ENCODE measurements around the gene GPR15LG.

GRCh38 chr10:84195044-84195830 is 21.6 kb downstream of the GPR15LG start:
- TF ChIP-seq CTCF (IDR thresholded peaks at IDR 0.05; ENCODE audit: insufficient read depth, low read length, poor library complexity, severe bottlenecking) (no peak), EZH2phosphoT487 (conservative IDR thresholded peaks at IDR 0.05; ENCODE audit: low read length) (no peak)

Measured in SU-DHL-6 (cell line).